GM23338 (cell line): Measurements from ENCODE around the gene TBC1D17. TPM values are rescaled to one million over a fixed set of nuclear protein-coding genes. Genes with fewer than 3 reads are reported as not detected.

Source experiments
- ATAC-seq: fragments of 200-7000 bp; cut with Tn5 transposase; 3 replicates; pipeline ENCODE4 v1.9.1; 2020
- DNase-seq: peaks from one replicate; pipeline ENCODE4 v3.0.0-alpha.2; 2015; ENCODE audit warnings: low spot score
- H2AFZ ChIP-seq: fragments of 200-600 bp; sonication (generic); 2 replicates; pipeline ENCODE4 v1.8.0; 2016; ENCODE audit warnings: antibody characterized with exemption, mild to moderate bottlenecking, moderate library complexity
- H3F3A ChIP-seq: fragments of 200-600 bp; sonication (generic); replicated peaks from 2 replicates; pipeline ENCODE4 v1.8.0; 2017; ENCODE audit warnings: antibody characterized with exemption, mixed run types, low read depth
- H3K27ac ChIP-seq: fragments of 200-600 bp; sonication (generic); 2 replicates; pipeline ENCODE4 v1.6.1; 2016; ENCODE audit warnings: low read depth
- H3K27me3 ChIP-seq: fragments of 200-600 bp; sonication (generic); 2 replicates; pipeline ENCODE4 v1.8.0; 2016; ENCODE audit warnings: mild to moderate bottlenecking, mixed run types, moderate library complexity; ENCODE audit not compliant: insufficient read depth
- H3K36me3 ChIP-seq: fragments of 200-600 bp; sonication (generic); 2 replicates; pipeline ENCODE4 v1.8.0; 2016; ENCODE audit warnings: mild to moderate bottlenecking; ENCODE audit not compliant: insufficient read depth
- H3K4me1 ChIP-seq: fragments of 200-600 bp; sonication (generic); 2 replicates; pipeline ENCODE4 v1.8.0; 2016; ENCODE audit warnings: mild to moderate bottlenecking, moderate library complexity; ENCODE audit not compliant: insufficient read depth
- H3K4me2 ChIP-seq: fragments of 200-600 bp; sonication (generic); 2 replicates; pipeline ENCODE4 v1.7.1; 2017; ENCODE audit warnings: mixed run types
- H3K4me3 ChIP-seq: fragments of 200-600 bp; sonication (generic); 2 replicates; pipeline ENCODE4 v1.6.1; 2016; ENCODE audit warnings: mixed run types
- H3K79me2 ChIP-seq: fragments of 200-600 bp; sonication (generic); replicated peaks from 2 replicates; pipeline ENCODE4 v1.8.0; 2017; ENCODE audit warnings: mild to moderate bottlenecking; ENCODE audit not compliant: insufficient read depth
- H3K9me2 ChIP-seq: fragments of 200-600 bp; sonication (generic); 2 replicates; pipeline ENCODE4 v1.8.0; 2017; ENCODE audit not compliant: insufficient read depth
- H4K20me1 ChIP-seq: fragments of 200-600 bp; sonication (generic); replicated peaks from 2 replicates; pipeline ENCODE4 v1.8.0; 2017; ENCODE audit warnings: mild to moderate bottlenecking; ENCODE audit not compliant: insufficient read depth
- H3K27ac Mint-ChIP-seq: 2 replicates; pipeline ENCODE4 v1.8.0; 2020; ENCODE audit warnings: inconsistent platforms, mild to moderate bottlenecking, moderate library complexity, mixed read lengths
- H3K27me3 Mint-ChIP-seq: 3 replicates; pipeline ENCODE4 v1.8.0; 2022; ENCODE audit warnings: low read depth, mild to moderate bottlenecking, moderate library complexity, mixed read lengths, inconsistent platforms; ENCODE audit not compliant: insufficient read depth, poor library complexity
- H3K36me3 Mint-ChIP-seq: 3 replicates; pipeline ENCODE4 v1.8.0; 2021; ENCODE audit warnings: low read depth, mild to moderate bottlenecking, inconsistent platforms, moderate library complexity, mixed read lengths
- H3K4me1 Mint-ChIP-seq: 3 replicates; pipeline ENCODE4 v1.8.0; 2020; ENCODE audit warnings: mild to moderate bottlenecking, inconsistent platforms, mixed read lengths
- H3K4me3 Mint-ChIP-seq: 3 replicates; pipeline ENCODE4 v1.8.0; 2021; ENCODE audit warnings: moderate library complexity, mild to moderate bottlenecking, inconsistent platforms, mixed read lengths
- H3K9me3 Mint-ChIP-seq: 3 replicates; pipeline ENCODE4 v1.8.0; 2020; ENCODE audit warnings: moderate library complexity, mild to moderate bottlenecking, inconsistent platforms, mixed read lengths
- CREB1 ChIP-seq: fragments of 250-450 bp; sonication (Bioruptor Pico); IDR thresholded peaks from 2 replicates; pipeline ENCODE4 v1.5.0; 2020; ENCODE audit warnings: low read depth, mild to moderate bottlenecking, moderate library complexity
- CTCF ChIP-seq, 2 experiments: fragments of 200-600 bp in 1 of 2; sonication (generic) in 1 of 2; conservative IDR thresholded peaks; 2 replicates each; pipeline versions ENCODE4 v1.5.1 to v1.6.1; 2016 to 2017; ENCODE audit warnings: antibody characterized with exemption in 2 of 2, low read depth in 2 of 2, mild to moderate bottlenecking in 2 of 2, moderate library complexity in 1 of 2
- ETS1 ChIP-seq: IDR thresholded peaks from 2 replicates; pipeline ENCODE4 v1.6.1; 2016; ENCODE audit warnings: antibody characterized with exemption
- EZH2 ChIP-seq: fragments of 200-600 bp; sonication (generic); IDR thresholded peaks from one replicate; pipeline ENCODE4 v1.8.0; 2017; ENCODE audit warnings: antibody characterized with exemption, mild to moderate bottlenecking, low read depth; ENCODE audit not compliant: unreplicated experiment
- EZH2phosphoT487 ChIP-seq: fragments of 200-600 bp; sonication (generic); IDR thresholded peaks from one replicate; pipeline ENCODE4 v1.8.1; 2018; ENCODE audit warnings: antibody characterized with exemption; ENCODE audit not compliant: unreplicated experiment
- JUNB ChIP-seq: IDR thresholded peaks from one replicate; pipeline ENCODE4 v1.6.1; 2016; ENCODE audit warnings: antibody characterized with exemption; ENCODE audit not compliant: unreplicated experiment
- NANOG ChIP-seq: IDR thresholded peaks from 2 replicates; pipeline ENCODE4 v1.6.1; 2016; ENCODE audit warnings: antibody characterized with exemption, borderline replicate concordance
- POLR2AphosphoS5 ChIP-seq: IDR thresholded peaks from 2 replicates; pipeline ENCODE4 v1.6.1; 2016; ENCODE audit warnings: antibody characterized with exemption, low read depth
- REST ChIP-seq: IDR thresholded peaks from one replicate; pipeline ENCODE4 v1.6.1; 2018; ENCODE audit warnings: antibody characterized with exemption; ENCODE audit not compliant: unreplicated experiment
- ZNF114 ChIP-seq: fragments of 250-450 bp; sonication (Bioruptor Pico); IDR thresholded peaks from 2 replicates; pipeline ENCODE4 v1.5.0; 2020; ENCODE audit warnings: mild to moderate bottlenecking, moderate library complexity
- ZNF331 ChIP-seq: fragments of 250-450 bp; sonication (Bioruptor Pico); IDR thresholded peaks from 2 replicates; pipeline ENCODE4 v1.5.0; 2020; ENCODE audit warnings: low read depth, mild to moderate bottlenecking, moderate library complexity
- polyA plus RNA-seq: library from polyadenylated mRNA; unstranded; fragments of >200 nt; fragmentation: Nextera tagmentation; extraction: Ambion mirVana; gene quantifications from 2 replicates; pipeline ENCODE4 v1.2.1, GENCODE V29; 2016
- total RNA-seq: library from RNA; depleted of rRNA; stranded (reverse); fragments of >200 nt; shearing (Covaris generic); gene quantifications from 2 replicates; pipeline ENCODE4 v1.2.3, GENCODE V29; 2014

Gene TBC1D17
- total and polyA plus RNA-seq, 2 experiments from 2014 or later: 19.3 to 43.1 TPM

GRCh38 chr19:49891393-49891792 lies 13.9 kb downstream of the TBC1D17 start:
- peaks cover 17% of the 10 kb centered on the region for H3K36me3 Mint-ChIP-seq
- peak overlapping the region; percentile 79 for H3K4me2 ChIP-seq
- ATAC-seq: no peak
- no peaks in the 10 kb centered on the region for H3K79me2 ChIP-seq
- H3K27me3 ChIP-seq: 0 out of 2 replicates have a peak, but pooled peaks cover 3% of the 10 kb centered on the region
- peaks cover 30% of the 10 kb centered on the region for H3K27me3 Mint-ChIP-seq
- H4K20me1 ChIP-seq: no peaks in the 10 kb centered on the region; the same call in 1 of the 2 replicates
- peak overlapping the region; percentile 60; the same call in 2 of the 3 replicates for H3K4me3 Mint-ChIP-seq
- H3F3A ChIP-seq: peaks cover 24% of the 10 kb centered on the region; the same call in 1 of the 2 replicates
- no peak overlapping the region for H3K27ac Mint-ChIP-seq
- DNase-seq: no peak
- peaks cover 9% of the 10 kb centered on the region; the same call in 1 of the 2 replicates for H3K4me1 ChIP-seq
- H2AFZ ChIP-seq: peak overlapping the region; percentile 94
- H3K27ac ChIP-seq: no peak overlapping the region
- H3K9me2 ChIP-seq: no peaks in the 10 kb centered on the region
- no peaks in the 10 kb centered on the region for H3K36me3 ChIP-seq
- TF ChIP-seq NANOG (no peak), EZH2phosphoT487 (no peak)
- peaks cover 5% of the 10 kb centered on the region for H3K9me3 Mint-ChIP-seq
- peaks cover 9% of the 10 kb centered on the region for H3K4me1 Mint-ChIP-seq
- peak overlapping the region; percentile 53 for H3K4me3 ChIP-seq

- Histone ChIP-seq H2AFZ (no peak overlapping the region), H3K4me2 (no peak overlapping the region), H3K9me2 (no peaks in the 10 kb centered on the region), H4K20me1 (no peaks in the 10 kb centered on the region), H3K36me3 (no peaks in the 10 kb centered on the region), H3K4me3 (no peak overlapping the region), H3K27ac (no peak overlapping the region), H3F3A (peaks cover 17% of the 10 kb centered on the region; the same call in 1 of the 2 replicates), H3K79me2 (no peaks in the 10 kb centered on the region), H3K27me3 (0 out of 2 replicates have a peak, but pooled peaks cover 3% of the 10 kb centered on the region), H3K4me1 (peaks cover 9% of the 10 kb centered on the region; the same call in 1 of the 2 replicates)
- no peak for DNase-seq
- Mint-ChIP-seq H3K27ac (no peak overlapping the region), H3K27me3 (peaks cover 32% of the 10 kb centered on the region), H3K4me3 (no peak overlapping the region; the same call in 2 of the 3 replicates), H3K4me1 (peaks cover 15% of the 10 kb centered on the region), H3K9me3 (peaks cover 5% of the 10 kb centered on the region), H3K36me3 (peaks cover 15% of the 10 kb centered on the region)
- ATAC-seq: no peak
- TF ChIP-seq NANOG (no peak), REST (no peak), JUNB (no peak), CTCF (conservative IDR thresholded peaks at IDR 0.05; ENCODE audit: low read depth in 2 of 2) (no peak), EZH2 (no peak), CREB1 (no peak), ETS1 (no peak), ZNF331 (no peak), POLR2AphosphoS5 (no peak), ZNF114 (CRISPR knock-in tag) (no peak)
These were observed 15.2 kb downstream of the TBC1D17 start for GRCh38 chr19:49892716-49893115.
